Hematopoietic multipotent progenitor cell treated with erythropoietin and hydrocortisone succinate and interleukin-3 and kit ligand, for 4 days (in vitro differentiated cells): ENCODE data around the gene SIGLEC11.
"Not testable (repeated sequence)": the region's sequence is repeated elsewhere in the genome, so short reads cannot be mapped to it uniquely, and the experiment has no call there.

Experiments
- DNase-seq: peaks from one replicate; pipeline ENCODE4 v3.0.0-alpha.2; 2015

Gene SIGLEC11

GRCh38 chr19:49981603-49982593 is 20.9 kb upstream of the SIGLEC11 start:
- DNase-seq, result peak; percentile 66

GRCh38 chr19:49978324-49978723 is 17.4 kb upstream of the SIGLEC11 start:
- no peak for DNase-seq

- DNase-seq, result no peak
Measured at GRCh38 chr19:49977881-49978280, 16.9 kb upstream of the SIGLEC11 start.

GRCh38 chr19:49977076-49977475 is 16.1 kb upstream of the SIGLEC11 start:
- DNase-seq, result no peak

DNA sequence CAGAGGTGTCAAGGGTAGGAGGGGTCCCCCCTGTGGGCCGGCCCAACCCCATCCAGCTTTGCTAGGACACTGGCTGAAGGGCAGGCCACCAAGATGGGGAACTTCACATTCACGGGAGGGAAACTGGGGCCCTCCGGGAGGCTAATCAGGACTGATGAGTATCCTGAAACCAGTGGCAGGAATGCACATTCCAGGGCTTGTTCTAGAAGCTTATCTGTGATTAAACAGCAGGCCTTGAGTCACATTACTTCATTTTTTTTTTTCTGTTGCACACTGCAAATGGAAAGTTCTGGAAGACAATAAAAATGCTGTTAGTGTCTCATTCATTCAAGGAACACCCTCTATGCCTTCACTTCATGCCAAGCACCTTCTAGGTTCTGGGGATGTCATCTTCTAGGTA is 15.5 kb upstream of the SIGLEC11 start:
- no peak for DNase-seq

DNA sequence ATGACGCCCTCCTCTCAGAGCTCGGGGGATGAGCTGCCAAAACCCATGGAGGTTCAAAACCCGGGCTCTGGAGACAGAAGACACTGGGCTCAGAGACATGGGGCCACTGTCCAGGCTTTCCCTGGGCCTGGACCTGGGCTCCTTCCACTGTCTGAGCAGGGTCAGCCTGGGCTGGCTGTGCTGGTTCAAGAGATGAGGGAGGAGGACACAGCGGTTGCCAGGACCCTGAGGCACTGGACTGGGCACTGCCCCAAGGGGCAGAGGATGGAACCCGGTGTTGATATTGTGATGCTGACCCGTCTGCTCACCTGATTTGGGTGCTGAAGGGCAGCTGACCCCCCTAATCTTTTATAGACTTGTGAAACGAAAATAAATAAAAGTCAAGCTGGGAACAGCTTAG is 14.1 kb upstream of the SIGLEC11 start:
- DNase-seq, result no peak

- no peak for DNase-seq
Measured at GRCh38 chr19:49973987-49974386, 13.0 kb upstream of the SIGLEC11 start.

DNA sequence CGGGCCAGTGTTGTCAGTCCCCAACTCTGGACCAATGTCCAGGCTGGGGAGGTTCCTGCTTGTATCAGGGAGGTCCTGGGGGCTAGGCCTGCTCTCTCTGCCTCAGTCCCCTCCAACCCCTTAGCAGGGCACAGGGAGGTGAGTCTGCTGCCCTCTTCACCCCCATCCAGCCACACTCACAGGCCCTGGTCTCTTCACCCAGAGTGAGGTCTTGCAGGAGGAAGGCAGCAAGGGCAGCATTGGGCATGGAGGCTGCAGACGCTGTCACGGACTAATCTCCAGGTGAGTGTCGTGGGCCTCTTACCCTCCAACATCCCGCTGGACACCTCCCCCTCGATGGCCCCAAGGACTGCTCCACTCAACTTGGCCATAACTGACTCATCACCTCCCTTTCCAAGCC is 11.9 kb upstream of the SIGLEC11 start:
- no peak for DNase-seq

GRCh38 chr19:49971991-49972411 is 11.0 kb upstream of the SIGLEC11 start:
- no peak for DNase-seq

DNA sequence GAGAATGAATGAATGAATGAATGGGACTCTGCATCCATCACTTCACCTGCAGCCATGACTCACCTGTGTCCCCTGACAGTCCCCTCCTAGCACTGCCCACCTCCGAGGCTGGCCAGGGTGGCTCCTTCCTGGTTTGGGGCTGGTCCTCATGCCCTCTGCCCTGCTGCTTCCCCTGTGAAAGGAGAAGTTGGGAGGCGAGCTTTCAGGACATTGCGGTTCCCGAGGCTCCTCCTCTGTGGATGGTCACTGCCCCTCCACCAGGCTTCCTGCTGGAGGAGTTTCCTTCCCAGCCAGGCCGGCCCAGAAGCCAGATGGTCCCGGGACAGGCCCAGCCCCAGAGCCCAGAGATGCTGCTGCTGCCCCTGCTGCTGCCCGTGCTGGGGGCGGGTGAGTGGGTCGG is 8.4 kb upstream of the SIGLEC11 start:
- not testable (repeated sequence) for DNase-seq

DNA sequence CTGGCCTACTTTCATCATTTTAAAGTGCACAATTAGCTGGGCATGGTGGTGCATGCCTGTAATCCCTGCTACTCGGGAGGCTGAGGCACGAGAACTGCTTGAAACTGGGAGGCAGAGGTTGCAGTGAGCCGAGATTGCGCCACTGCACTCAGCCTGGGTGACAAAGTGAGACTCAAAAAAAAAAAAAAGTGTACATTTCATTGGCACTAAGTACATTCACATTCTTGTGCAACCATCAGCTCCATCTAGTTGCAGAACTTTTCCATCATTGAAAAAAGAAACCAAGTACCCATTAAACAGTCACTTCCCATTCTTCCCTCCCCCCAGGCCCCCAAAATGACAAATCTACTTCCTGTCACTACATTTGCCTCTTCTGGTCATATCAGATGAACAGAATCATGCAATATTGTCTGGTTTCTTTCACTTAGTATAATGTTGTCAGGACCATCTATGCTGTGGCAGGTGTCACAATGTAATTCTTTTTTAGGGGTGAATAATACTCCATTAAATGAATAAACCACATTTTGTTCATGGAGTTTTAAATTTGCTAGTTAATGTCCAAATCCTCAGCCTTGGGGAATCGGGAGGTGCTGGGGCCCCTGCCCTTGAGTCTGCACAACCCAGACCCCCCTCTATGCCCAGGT is 7.4 kb upstream of the SIGLEC11 start:
- DNase-seq, result peak; percentile 59

GRCh38 chr19:49959892-49960291 is 1.1 kb downstream of the SIGLEC11 start:
- not testable (repeated sequence) for DNase-seq

GRCh38 chr19:49958596-49958995 is 2.4 kb downstream of the SIGLEC11 start:
- not testable (repeated sequence) for DNase-seq

DNA sequence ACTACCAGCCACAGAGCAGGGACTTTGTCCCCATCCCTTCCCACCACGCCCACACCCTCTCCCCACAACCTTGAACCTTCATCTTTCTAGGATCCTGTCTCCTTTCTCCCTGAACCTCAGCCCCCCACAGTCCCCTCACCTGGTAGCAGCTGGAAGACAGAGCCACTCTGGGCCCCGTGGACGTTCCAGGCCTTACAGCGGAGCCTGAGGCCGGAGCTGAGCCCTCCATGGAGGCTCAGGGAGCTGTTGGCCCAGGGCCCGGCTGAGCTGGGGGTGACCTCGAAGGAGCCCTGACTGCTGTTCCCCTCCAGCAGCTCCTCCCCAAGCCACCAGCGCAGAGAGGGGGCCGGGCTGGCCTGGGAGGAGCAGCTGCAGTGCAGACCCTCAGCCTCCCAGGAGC is 2.8 kb downstream of the SIGLEC11 start:
- not testable (repeated sequence) for DNase-seq

DNA sequence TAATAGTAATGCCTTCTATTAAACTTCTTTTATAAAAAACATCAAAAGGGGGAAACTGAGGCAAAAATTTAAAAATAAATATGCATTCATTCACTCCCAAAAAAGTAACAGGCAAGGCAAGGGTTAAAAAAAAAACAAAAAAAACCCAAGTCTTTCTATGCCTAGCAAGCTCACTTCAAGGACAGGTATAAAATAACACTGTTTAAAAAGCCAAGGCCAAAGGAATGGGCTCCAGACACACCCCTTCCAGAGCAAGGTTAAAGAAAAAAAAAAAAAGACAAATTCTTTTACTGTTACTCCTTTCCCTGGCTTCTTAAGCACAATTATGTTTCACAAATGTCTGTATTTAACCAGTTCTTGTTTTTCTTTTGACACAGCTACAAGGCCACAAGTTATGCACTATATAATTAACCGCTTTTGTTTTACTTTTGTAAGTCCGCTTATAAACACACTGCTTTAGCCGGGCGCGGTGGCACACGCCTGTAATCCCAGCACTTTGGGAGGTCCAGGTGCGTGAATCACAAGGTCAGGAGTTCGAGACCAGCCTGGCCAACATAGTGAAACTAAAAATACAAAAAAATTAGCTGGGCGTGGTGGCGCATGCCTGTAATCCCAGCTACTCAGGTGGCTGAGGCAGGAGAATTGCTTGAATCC is 3.6 kb downstream of the SIGLEC11 start:
- DNase-seq, result no peak

DNA sequence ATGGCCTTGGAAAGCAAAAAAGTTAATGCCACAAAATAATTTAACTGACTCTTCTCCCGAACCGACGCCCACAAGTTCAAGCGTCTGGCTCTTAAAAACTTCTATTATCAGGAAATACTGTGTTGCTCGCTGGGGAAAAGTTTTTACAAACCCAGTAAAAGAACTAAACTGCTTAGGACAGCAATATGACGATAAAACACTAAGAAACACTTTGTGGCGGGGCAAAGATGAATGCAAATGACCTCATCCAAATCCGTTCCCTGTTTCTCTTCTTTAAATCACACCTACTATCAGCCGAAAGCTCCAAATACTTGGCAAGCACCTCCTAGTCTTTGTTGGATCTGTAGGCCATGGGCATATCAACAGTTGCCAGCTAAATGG is 4.9 kb downstream of the SIGLEC11 start:
- no peak for DNase-seq

DNA sequence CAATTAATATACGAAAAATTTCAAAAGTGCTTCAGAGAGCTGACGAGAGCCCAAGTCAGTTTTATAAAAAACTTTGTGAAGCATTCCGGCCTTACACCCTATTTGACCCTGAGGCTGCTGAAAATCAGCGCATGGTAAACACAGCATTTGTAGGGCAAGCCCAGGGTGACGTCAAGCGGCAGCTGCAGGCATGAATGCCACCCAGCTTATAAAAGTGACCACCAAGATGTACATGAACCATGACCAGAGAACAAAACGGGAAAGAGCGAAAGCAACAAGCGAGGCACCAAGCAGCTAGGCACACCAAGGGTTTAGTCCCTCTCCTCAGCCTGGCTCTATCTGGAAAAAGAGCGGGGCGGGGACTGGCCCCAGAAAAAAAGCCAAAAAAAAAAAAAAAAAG is 6.0 kb downstream of the SIGLEC11 start:
- no peak for DNase-seq

GRCh38 chr19:49954092-49954829 is 6.7 kb downstream of the SIGLEC11 start:
- no peak for DNase-seq

DNA sequence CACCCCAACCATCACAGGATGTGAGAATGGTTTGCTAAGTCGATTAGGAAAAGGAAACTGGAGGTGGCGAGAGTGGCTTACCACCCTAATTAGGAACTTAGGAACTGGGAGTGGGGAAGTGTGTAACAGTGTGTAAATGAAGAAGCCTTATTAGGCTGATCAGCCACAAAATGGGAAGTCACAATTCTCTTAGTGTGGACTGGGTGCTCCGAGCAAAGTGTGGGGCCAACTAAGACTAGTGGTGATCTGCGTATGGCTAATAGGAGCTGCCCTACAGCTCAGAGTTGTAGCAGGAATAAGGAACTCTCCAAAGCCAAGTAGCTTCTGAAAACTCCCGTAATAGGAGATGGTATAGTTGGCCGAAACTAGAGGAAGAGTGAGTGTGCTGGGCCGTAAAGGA is 7.6 kb downstream of the SIGLEC11 start:
- no peak for DNase-seq

- DNase-seq, result no peak
Measured at GRCh38 chr19:49952906-49953305, 8.1 kb downstream of the SIGLEC11 start.

GRCh38 chr19:49952479-49952836 is 8.5 kb downstream of the SIGLEC11 start:
- no peak for DNase-seq

DNA sequence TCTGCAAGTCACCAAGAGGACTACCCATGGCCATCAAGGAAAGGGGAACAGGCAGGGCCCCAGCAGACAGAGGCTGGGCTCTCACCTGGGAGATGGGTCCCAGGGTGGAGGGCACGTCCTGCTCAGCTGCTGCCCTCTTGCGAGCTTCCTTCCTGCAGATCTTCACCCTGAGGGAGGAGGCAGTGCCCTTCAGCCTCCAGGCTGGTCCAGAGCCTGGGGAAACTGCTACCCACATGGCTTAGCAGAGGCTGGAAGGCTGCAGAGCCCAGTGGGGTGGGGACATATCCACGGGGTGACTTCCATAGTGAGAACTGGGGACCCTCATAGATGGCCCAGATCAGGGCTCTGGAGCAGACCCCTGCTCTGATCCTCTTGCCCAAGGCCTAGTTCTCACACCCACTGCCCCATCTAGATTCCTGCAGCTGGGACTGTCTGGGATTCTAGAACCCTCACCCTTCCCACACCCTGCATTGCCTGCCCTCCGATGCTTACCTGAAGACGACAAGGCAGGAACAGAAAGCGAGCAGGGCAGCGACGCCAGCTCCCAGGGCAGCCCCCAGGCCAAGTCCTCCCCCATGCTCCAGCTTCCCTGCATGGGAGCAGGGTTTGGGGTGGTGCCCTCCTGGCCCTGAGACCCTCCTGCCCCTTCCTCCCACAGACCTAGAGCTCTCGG is 9.0 kb downstream of the SIGLEC11 start:
- no peak for DNase-seq
